WTC11 (cell line): ENCODE data around the gene C15orf39. TPM values are rescaled to one million over a fixed set of nuclear protein-coding genes. Genes with fewer than 3 reads are reported as not detected.

Experiments used
- ATAC-seq: fragments of 200-7000 bp; cut with Tn5 transposase; 2 replicates; pipeline ENCODE4 v1.10.0; 2021; ENCODE audit warnings: mild to moderate bottlenecking, moderate library complexity
- CTCF ChIA-PET: fragments of 300-600 bp; sonication (Branson Sonifier 250); formaldehyde crosslinking; loops from one replicate; lab custom pipeline; 2021; ENCODE audit warnings: antibody characterized with exemption; lab: Charles Lee
- POLR2A ChIA-PET: fragments of 350-600 bp; sonication (Branson Sonifier 250); formaldehyde crosslinking; loops from one replicate; lab custom pipeline; 2021; ENCODE audit warnings: antibody characterized with exemption; lab: Charles Lee
- DNase-seq: peaks from one replicate; pipeline ENCODE4 v3.0.0; 2021; ENCODE audit warnings: low spot score
- H3K27ac Mint-ChIP-seq: 2 replicates; pipeline ENCODE4 v1.8.0; 2021; ENCODE audit warnings: mixed read lengths
- H3K27me3 Mint-ChIP-seq: 2 replicates; pipeline ENCODE4 v1.8.0; 2021; ENCODE audit warnings: low read depth, mild to moderate bottlenecking, moderate library complexity, mixed read lengths
- H3K36me3 Mint-ChIP-seq: 2 replicates; pipeline ENCODE4 v1.8.0; 2021; ENCODE audit warnings: mixed read lengths
- H3K4me1 Mint-ChIP-seq: 2 replicates; pipeline ENCODE4 v1.8.0; 2022; ENCODE audit warnings: mixed read lengths
- H3K4me3 Mint-ChIP-seq: 2 replicates; pipeline ENCODE4 v1.8.0; 2021; ENCODE audit warnings: mild to moderate bottlenecking, moderate library complexity, mixed read lengths
- H3K9me3 Mint-ChIP-seq: 2 replicates; pipeline ENCODE4 v1.8.0; 2021; ENCODE audit warnings: mixed read lengths
- ATF2 ChIP-seq: sonication (generic); formaldehyde crosslinking; IDR thresholded peaks from 2 replicates; pipeline ENCODE4 v1.8.1; 2022; ENCODE audit warnings: low read depth, missing genetic modification reagents, borderline replicate concordance
- CBFB ChIP-seq: sonication (generic); formaldehyde crosslinking; IDR thresholded peaks from 2 replicates; pipeline ENCODE4 v1.8.1; 2022; ENCODE audit warnings: mild to moderate bottlenecking, low read depth, missing genetic modification reagents
- CREM ChIP-seq: sonication (generic); formaldehyde crosslinking; IDR thresholded peaks from 2 replicates; pipeline ENCODE4 v1.8.1; 2022; ENCODE audit warnings: mild to moderate bottlenecking, missing genetic modification reagents, moderate library complexity
- FOXK1 ChIP-seq: sonication (generic); formaldehyde crosslinking; IDR thresholded peaks from 2 replicates; pipeline ENCODE4 v1.8.0; 2022; ENCODE audit warnings: mild to moderate bottlenecking, moderate library complexity, missing genetic modification reagents
- HMGA2 ChIP-seq: fragments of 250-450 bp; sonication (Bioruptor Pico); IDR thresholded peaks from 2 replicates; pipeline ENCODE4 v1.4.0; 2021; ENCODE audit warnings: mild to moderate bottlenecking, moderate library complexity
- NR1H2 ChIP-seq: sonication (generic); formaldehyde crosslinking; IDR thresholded peaks from 2 replicates; pipeline ENCODE4 v1.9.0; 2021; ENCODE audit warnings: mild to moderate bottlenecking, moderate library complexity, missing genetic modification reagents
- RELA ChIP-seq: sonication (generic); formaldehyde crosslinking; IDR thresholded peaks from 2 replicates; pipeline ENCODE4 v1.8.1; 2022; ENCODE audit warnings: missing genetic modification reagents, mild to moderate bottlenecking, borderline replicate concordance
- SOX15 ChIP-seq: fragments of 250-450 bp; sonication (Bioruptor Pico); IDR thresholded peaks from 2 replicates; pipeline ENCODE4 v1.9.0; 2021; ENCODE audit warnings: mild to moderate bottlenecking
- SP1 ChIP-seq: sonication (generic); formaldehyde crosslinking; conservative IDR thresholded peaks from 2 replicates; pipeline ENCODE4 v1.8.1; 2022; ENCODE audit warnings: missing genetic modification reagents
- TEAD4 ChIP-seq: sonication (generic); formaldehyde crosslinking; IDR thresholded peaks from 2 replicates; pipeline ENCODE4 v1.8.0; 2022; ENCODE audit warnings: mild to moderate bottlenecking, missing genetic modification reagents
- ZBTB43 ChIP-seq: sonication (generic); formaldehyde crosslinking; IDR thresholded peaks from 2 replicates; pipeline ENCODE4 v1.8.1; 2023; ENCODE audit warnings: mild to moderate bottlenecking, missing genetic modification reagents
- ZNF263 ChIP-seq: sonication (generic); formaldehyde crosslinking; IDR thresholded peaks from 2 replicates; pipeline ENCODE4 v1.8.1; 2022; ENCODE audit warnings: low read depth, mild to moderate bottlenecking, moderate library complexity, missing genetic modification reagents
- ZNF317 ChIP-seq: sonication (generic); formaldehyde crosslinking; IDR thresholded peaks from 2 replicates; pipeline ENCODE4 v1.8.1; 2023; ENCODE audit warnings: low read depth, mild to moderate bottlenecking, moderate library complexity, missing genetic modification reagents, borderline replicate concordance
- ZNF425 ChIP-seq: fragments of 250-450 bp; sonication (Bioruptor Pico); conservative IDR thresholded peaks from 2 replicates; pipeline ENCODE4 v1.9.0; 2021; ENCODE audit warnings: mild to moderate bottlenecking
- ZNF532 ChIP-seq: fragments of 250-450 bp; sonication (Bioruptor Pico); IDR thresholded peaks from 2 replicates; pipeline ENCODE4 v1.9.0; 2021; ENCODE audit warnings: mild to moderate bottlenecking, borderline replicate concordance
- total RNA-seq: library from RNA; stranded (reverse); gene quantifications from 3 replicates; pipeline ENCODE4 v1.2.3, GENCODE V29; 2021
- TF ChIP-seq, protein P1 (sequence below): sonication (generic); formaldehyde crosslinking; IDR thresholded peaks from 2 replicates; pipeline ENCODE4 v1.8.1; 2023; ENCODE audit warnings: mild to moderate bottlenecking, missing genetic modification reagents, moderate library complexity
- TF ChIP-seq, protein P2 (sequence below): sonication (generic); formaldehyde crosslinking; IDR thresholded peaks from 2 replicates; pipeline ENCODE4 v1.8.0; 2022; ENCODE audit warnings: mild to moderate bottlenecking, missing genetic modification reagents

C15orf39 gene
- total RNA-seq, 1 experiment from 2014 or later, result 52.8 TPM

GRCh38 chr15:75228787-75229186 lies 27.1 kb downstream of the C15orf39 start:
- CTCF ChIA-PET, result interaction anchor here (0.5 to 3.4 kb wide), 2 partner anchors 79 to 175 kb away, joined by 3 to 17 read pairs; no protein-coding TSS in a partner anchor
- H3K4me1 Mint-ChIP-seq, result peaks cover 11% of the 10 kb centered on the region
- TF ChIP-seq NR1H2 (CRISPR knock-in tag), result no peak
- TF ChIP-seq ZNF263, result no peak
- no peak for TF ChIP-seq RELA (CRISPR knock-in tag)
- TF ChIP-seq ATF2, result no peak
- TF ChIP-seq FOXK1, result no peak
- TF ChIP-seq, protein P1, sequence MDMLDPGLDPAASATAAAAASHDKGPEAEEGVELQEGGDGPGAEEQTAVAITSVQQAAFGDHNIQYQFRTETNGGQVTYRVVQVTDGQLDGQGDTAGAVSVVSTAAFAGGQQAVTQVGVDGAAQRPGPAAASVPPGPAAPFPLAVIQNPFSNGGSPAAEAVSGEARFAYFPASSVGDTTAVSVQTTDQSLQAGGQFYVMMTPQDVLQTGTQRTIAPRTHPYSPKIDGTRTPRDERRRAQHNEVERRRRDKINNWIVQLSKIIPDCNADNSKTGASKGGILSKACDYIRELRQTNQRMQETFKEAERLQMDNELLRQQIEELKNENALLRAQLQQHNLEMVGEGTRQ (CRISPR knock-in tag), result no peak
- TF ChIP-seq HMGA2, result no peak
- TF ChIP-seq TEAD4, result no peak
- no peak for TF ChIP-seq CBFB (CRISPR knock-in tag)
- TF ChIP-seq CREM (CRISPR knock-in tag), result no peak
- TF ChIP-seq ZNF317 (CRISPR knock-in tag), result no peak
- no peak for TF ChIP-seq ZNF425 (CRISPR knock-in tag)
- no peak for TF ChIP-seq SP1 (CRISPR knock-in tag)
- TF ChIP-seq SOX15 (CRISPR knock-in tag), result no peak
- TF ChIP-seq, protein P2, sequence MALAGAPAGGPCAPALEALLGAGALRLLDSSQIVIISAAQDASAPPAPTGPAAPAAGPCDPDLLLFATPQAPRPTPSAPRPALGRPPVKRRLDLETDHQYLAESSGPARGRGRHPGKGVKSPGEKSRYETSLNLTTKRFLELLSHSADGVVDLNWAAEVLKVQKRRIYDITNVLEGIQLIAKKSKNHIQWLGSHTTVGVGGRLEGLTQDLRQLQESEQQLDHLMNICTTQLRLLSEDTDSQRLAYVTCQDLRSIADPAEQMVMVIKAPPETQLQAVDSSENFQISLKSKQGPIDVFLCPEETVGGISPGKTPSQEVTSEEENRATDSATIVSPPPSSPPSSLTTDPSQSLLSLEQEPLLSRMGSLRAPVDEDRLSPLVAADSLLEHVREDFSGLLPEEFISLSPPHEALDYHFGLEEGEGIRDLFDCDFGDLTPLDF, result no peak
- TF ChIP-seq ZBTB43, result no peak
- TF ChIP-seq ZNF532 (CRISPR knock-in tag), result no peak
- H3K27me3 Mint-ChIP-seq, result peaks cover 39% of the 10 kb centered on the region
- no peak overlapping the region for H3K27ac Mint-ChIP-seq
- no peaks in the 10 kb centered on the region for H3K9me3 Mint-ChIP-seq
- no peaks in the 10 kb centered on the region for H3K36me3 Mint-ChIP-seq
- no peak overlapping the region for H3K4me3 Mint-ChIP-seq
- ATAC-seq, result no peak
- POLR2A ChIA-PET, result no interaction called here
- no peak for DNase-seq
